Activated T-helper 1 cell treated with anti-CD3 and anti-CD28 coated beads, Interleukin-12 subunit alpha, Interleukin-12 subunit beta, Interleukin-2, Interleukin-4 antibody, amounts not matched to agents 30 ng/mL and 10 ng/mL and 1 ng/mL, durations not matched to agents 14 hours and 24 hours and 36 hours (primary cell): ENCODE measurements around the gene MRPL27. TPM values are rescaled to one million over a fixed set of nuclear protein-coding genes. Genes with fewer than 3 reads are reported as not detected.
A peak's percentile ranks its signal among the peaks of the same experiment; 100 is the strongest.

Experiments used
- DNase-seq: peaks from one replicate; pipeline ENCODE4 v3.0.0; 2021; ENCODE audit warnings: low spot score
- H3K27ac Mint-ChIP-seq: one replicate; pipeline ENCODE4 v1.8.0; 2021; ENCODE audit warnings: mild to moderate bottlenecking, mixed read lengths
- H3K27me3 Mint-ChIP-seq: one replicate; pipeline ENCODE4 v1.8.0; 2022; ENCODE audit warnings: mild to moderate bottlenecking, moderate library complexity, mixed read lengths; ENCODE audit not compliant: insufficient read depth
- H3K36me3 Mint-ChIP-seq: one replicate; pipeline ENCODE4 v1.8.0; 2021; ENCODE audit warnings: low read depth, mixed read lengths
- H3K4me1 Mint-ChIP-seq: one replicate; pipeline ENCODE4 v1.8.0; 2021; ENCODE audit warnings: low read depth, mixed read lengths
- H3K4me3 Mint-ChIP-seq: one replicate; pipeline ENCODE4 v1.8.0; 2021; ENCODE audit warnings: mild to moderate bottlenecking, moderate library complexity, mixed read lengths
- H3K9me3 Mint-ChIP-seq: one replicate; pipeline ENCODE4 v1.8.0; 2021; ENCODE audit warnings: mixed read lengths
- intact Hi-C: fragments of 100-400 bp; cut with micrococcal nuclease; formaldehyde crosslinking; loops from one replicate; pipeline ENCODE4 v1.15.1; 2024
- total RNA-seq: library from RNA; stranded (reverse); gene quantifications from 2 replicates; pipeline ENCODE4 v1.2.3, GENCODE V29; 2022

The MRPL27 gene
- total RNA-seq, 1 donor from 2014 or later, result 73.4 TPM

DNA sequence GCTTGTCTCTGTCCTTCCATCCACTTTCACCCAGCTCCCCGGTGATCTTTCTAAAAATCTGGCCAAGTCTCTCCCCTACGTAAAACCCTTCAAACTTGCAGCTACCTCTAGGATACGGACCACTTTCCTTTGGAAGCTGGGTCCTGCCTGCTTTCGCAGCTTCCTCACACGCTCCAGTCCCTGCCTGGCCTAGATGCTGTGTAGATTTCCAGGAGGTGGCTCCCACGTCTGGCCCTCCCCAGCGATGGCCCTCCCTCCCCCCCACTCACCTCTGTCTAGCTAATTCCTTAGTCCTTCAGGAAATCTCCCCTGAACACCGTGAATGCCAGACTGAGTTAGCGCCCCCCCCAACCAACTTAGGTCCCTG, 24.9 kb upstream of the MRPL27 start:
- intact Hi-C loops, result loop anchor here (1.0 to 5.0 kb wide), 6 partner anchors 23 to 309 kb away; partner anchors contain the start of genes ACSF2, ANKRD40, RSAD1 and XYLT2
- H3K4me3 Mint-ChIP-seq, result peak overlapping the region; percentile 99
- peaks cover 4% of the 10 kb centered on the region for H3K9me3 Mint-ChIP-seq
- no peak for DNase-seq
- peak overlapping the region; percentile 70 for H3K27ac Mint-ChIP-seq
- H3K36me3 Mint-ChIP-seq, result peaks cover 27% of the 10 kb centered on the region
- peaks cover 31% of the 10 kb centered on the region for H3K4me1 Mint-ChIP-seq
- H3K27me3 Mint-ChIP-seq, result no peaks in the 10 kb centered on the region

DNA sequence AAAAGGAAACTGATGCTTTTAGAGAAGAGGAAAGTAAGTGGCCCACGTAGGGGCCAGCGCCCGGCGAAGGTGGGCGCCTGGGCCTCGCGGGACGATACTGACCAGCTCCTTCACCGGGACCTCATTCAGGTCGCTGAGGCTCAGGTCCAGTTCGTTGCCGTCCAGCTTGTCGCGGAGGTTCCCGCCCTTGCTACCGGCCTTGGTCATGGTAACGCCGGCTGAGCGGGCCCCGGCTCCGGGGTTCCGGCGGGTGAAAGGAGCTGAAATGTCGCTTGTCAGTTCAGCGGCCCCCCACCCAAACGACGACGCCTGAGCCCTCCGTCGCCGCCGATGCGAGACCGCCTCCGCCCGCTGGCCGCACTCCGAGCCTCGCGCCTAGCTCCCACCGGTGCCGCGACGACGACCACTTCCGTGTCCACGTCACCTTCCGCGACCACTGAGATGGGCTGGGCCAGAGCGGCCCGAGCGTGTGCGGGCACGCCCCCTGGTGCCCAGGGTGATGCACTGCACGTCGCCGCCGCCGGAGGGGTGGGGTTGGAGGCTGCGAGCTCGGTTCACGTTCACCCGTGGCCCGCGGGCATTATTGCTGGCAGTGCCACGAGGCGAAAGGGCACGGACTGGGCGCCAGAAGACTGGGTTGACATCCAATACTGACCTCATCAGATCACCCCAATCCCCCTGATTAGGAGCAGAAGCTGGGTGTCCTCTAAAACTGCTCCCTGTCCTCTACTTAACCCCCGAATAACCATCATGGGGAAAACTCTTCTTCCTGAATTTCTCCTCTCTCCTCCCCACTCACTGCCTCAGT, 24.3 kb upstream of the MRPL27 start, which contains the start of gene LRRC59:
Gene LRRC59 (minus strand): TSS at position 413 of the 808 bp plus-strand sequence. CDS start 206 bp downstream, at position 207.
- Mint-ChIP-seq H3K36me3 (peaks cover 31% of the 10 kb centered on the region), H3K27me3 (no peaks in the 10 kb centered on the region), H3K27ac (peak within 1 kb of the TSS; percentile 96), H3K4me1 (peaks cover 31% of the 10 kb centered on the region), H3K4me3 (peak within 1 kb of the TSS; percentile 99), H3K9me3 (peaks cover 4% of the 10 kb centered on the region)
- DNase-seq, result peak; percentile 92
- intact Hi-C loops, result loop anchor here (1.0 to 5.0 kb wide), 6 partner anchors 24 to 310 kb away; partner anchors contain the start of genes ACSF2, ANKRD40, RSAD1 and XYLT2

DNA sequence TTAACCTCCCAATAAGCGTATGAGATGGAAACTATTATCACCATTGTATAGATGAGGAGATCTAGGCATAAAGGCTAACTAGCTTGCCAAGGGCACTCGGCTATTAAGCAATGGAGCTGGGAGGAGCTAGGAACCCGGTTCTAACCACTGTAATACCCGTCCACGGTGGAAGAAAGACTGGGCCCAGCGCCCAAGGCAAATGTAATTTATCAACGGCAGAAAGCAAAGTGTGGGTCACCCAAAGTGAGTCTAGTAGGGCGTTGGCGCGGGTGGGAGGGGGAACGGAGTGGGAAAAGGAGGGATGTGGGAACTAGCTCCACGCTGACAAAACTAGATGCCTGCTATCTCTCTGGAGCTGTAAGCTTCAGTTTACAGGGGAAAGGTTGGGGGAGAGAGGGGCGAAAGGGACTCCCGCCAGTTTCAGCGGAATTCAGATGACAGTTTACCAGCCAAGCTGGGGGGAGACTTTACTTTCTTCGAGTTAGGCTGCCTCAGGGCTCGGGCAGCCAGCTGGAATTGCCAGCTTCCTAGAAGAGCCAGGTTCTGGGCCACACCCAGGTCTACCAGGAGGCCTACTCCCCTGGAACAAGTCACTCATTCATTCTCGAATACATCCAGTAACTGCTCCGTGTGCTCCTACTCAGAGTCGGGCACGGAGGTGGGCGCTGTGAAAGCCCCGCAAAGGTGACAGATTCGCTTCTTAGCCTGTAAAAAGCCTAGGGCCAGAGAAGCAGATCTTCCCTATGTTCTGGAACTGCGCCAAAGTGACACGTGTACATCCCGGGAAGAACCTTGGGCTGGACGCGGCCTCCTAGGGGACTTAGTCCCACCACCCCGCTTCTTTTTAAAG, 23.5 kb upstream of the MRPL27 start:
- intact Hi-C loops, result loop anchor here (1.0 to 5.0 kb wide), 7 partner anchors 23 to 311 kb away; partner anchors contain the start of genes ACSF2, ANKRD40, EME1 and MRPL27
- Mint-ChIP-seq H3K4me1 (peaks cover 34% of the 10 kb centered on the region), H3K36me3 (peaks cover 33% of the 10 kb centered on the region), H3K9me3 (peaks cover 4% of the 10 kb centered on the region), H3K27ac (peak overlapping the region; percentile 96), H3K27me3 (no peaks in the 10 kb centered on the region), H3K4me3 (peak overlapping the region; percentile 99)
- DNase-seq, result no peak

DNA sequence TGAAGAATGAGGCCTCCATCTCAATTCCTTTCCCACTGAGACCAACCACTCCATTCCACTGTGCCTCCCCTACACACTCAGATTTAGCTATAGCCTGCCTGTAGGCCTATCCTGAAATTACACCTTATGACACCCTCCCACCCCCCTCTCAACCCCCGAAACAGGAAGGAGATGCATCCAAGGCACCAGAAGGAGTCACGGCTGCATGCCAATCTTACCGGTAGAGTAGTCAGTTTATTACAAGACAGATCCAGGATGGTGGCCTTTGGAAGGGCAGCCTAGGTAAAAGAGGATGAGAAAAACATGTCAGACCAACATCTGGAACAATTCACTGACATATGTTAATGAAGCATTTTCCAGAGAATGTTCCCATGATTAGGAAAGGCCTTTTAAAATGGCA, 21.7 kb upstream of the MRPL27 start:
- no peaks in the 10 kb centered on the region for H3K27me3 Mint-ChIP-seq
- DNase-seq, result no peak
- intact Hi-C loops, result loop anchor here (5.0 kb wide), 1 partner anchor 313 kb away; the partner anchor contains the start of gene ANKRD40
- H3K36me3 Mint-ChIP-seq, result peaks cover 44% of the 10 kb centered on the region
- H3K27ac Mint-ChIP-seq, result no peak overlapping the region
- H3K4me1 Mint-ChIP-seq, result peaks cover 36% of the 10 kb centered on the region
- peaks cover 4% of the 10 kb centered on the region for H3K9me3 Mint-ChIP-seq
- peak overlapping the region; percentile 99 for H3K4me3 Mint-ChIP-seq

DNA sequence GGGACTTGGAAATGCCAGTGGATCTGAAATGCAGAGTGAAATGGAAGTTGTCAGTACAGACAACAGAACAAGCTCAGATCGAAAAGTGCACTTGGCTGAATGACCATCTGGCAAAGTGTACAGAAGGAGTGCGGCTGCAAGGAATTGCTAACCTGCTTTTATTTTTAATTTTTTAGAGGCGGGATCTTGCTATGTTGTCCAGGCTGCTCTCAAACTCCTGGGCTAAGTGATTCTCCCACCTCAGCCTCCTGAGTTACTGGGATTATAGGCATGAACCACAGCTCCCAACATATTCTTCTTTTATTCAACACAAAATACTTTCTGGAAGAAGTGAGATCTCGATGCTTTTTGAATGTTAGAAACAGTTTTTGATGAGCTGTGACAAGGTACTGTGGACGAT, 20.7 kb upstream of the MRPL27 start:
- no peaks in the 10 kb centered on the region for H3K27me3 Mint-ChIP-seq
- peaks cover 54% of the 10 kb centered on the region for H3K36me3 Mint-ChIP-seq
- no peak overlapping the region for H3K4me3 Mint-ChIP-seq
- H3K27ac Mint-ChIP-seq, result no peak overlapping the region
- intact Hi-C loops, result no loop called here
- H3K4me1 Mint-ChIP-seq, result peaks cover 36% of the 10 kb centered on the region
- no peaks in the 10 kb centered on the region for H3K9me3 Mint-ChIP-seq
- DNase-seq, result no peak

DNA sequence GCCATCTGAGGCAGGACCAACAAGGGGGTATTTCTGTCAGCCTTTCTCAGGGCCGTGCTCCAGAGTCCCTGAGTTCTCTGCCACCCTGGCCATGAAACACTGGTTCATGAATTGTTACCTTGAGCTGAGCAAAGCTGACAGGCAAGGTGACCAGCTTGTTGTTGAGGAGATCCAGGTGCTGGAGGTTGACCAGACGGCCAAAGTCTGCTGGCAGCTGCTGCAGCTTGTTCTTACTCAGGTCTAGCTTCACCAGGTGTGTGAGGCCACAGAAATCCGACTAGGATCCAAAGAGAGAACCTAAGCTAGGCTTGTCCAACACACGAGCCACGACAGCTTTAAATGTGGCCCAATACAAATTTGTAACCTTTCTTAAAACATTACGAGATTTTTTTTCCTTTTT, 19.6 kb upstream of the MRPL27 start:
- intact Hi-C loops, result no loop called here
- no peaks in the 10 kb centered on the region for H3K9me3 Mint-ChIP-seq
- no peak for DNase-seq
- H3K27me3 Mint-ChIP-seq, result no peaks in the 10 kb centered on the region
- H3K4me3 Mint-ChIP-seq, result no peak overlapping the region
- no peak overlapping the region for H3K27ac Mint-ChIP-seq
- H3K36me3 Mint-ChIP-seq, result peaks cover 65% of the 10 kb centered on the region
- H3K4me1 Mint-ChIP-seq, result peaks cover 36% of the 10 kb centered on the region

DNA sequence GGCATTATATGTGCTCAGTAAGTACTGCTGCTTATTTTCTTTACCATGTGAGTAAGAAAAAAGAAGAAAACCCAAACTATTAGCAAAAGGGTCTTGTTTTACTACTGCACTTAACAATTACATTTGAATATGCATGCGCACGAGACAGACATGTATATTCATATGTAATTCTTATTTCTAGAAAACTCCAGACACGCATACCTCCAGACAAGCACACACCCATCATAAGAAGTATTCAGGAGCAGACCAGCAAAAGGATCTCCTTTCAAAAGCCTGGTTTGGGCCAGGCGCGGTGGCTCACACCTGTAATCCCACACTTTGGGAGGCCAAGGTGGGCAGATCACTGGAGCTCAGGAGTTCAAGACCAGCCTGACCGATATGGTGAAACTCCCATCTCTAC, 16.6 kb upstream of the MRPL27 start:
- intact Hi-C loops, result no loop called here
- no peak overlapping the region for H3K4me3 Mint-ChIP-seq
- peaks cover 75% of the 10 kb centered on the region for H3K36me3 Mint-ChIP-seq
- DNase-seq, result no peak
- no peaks in the 10 kb centered on the region for H3K27me3 Mint-ChIP-seq
- H3K9me3 Mint-ChIP-seq, result no peaks in the 10 kb centered on the region
- peaks cover 16% of the 10 kb centered on the region for H3K4me1 Mint-ChIP-seq
- H3K27ac Mint-ChIP-seq, result no peak overlapping the region

DNA sequence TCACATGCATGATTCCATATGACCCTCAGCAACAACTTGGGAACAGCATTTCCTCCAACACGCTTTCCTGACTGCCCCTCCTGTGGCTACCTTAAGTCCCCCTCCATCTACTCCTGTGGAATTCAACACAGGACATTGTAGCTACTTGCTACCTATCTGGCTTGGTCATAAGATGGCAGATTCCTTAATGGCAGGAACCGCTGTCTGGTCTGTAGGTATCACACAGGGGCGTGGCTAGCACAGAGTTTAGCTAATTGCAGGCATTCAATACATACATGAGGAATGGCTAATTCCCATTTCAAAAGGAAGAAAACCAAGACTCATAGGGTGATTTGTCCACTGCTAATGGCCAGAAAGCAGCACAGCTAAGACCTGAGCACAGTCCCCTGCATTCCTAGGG, 15.7 kb upstream of the MRPL27 start:
- Mint-ChIP-seq H3K4me3 (no peak overlapping the region), H3K36me3 (peaks cover 72% of the 10 kb centered on the region), H3K27ac (no peak overlapping the region), H3K27me3 (no peaks in the 10 kb centered on the region), H3K4me1 (peaks cover 11% of the 10 kb centered on the region), H3K9me3 (no peaks in the 10 kb centered on the region)
- intact Hi-C loops, result no loop called here
- DNase-seq, result no peak

DNA sequence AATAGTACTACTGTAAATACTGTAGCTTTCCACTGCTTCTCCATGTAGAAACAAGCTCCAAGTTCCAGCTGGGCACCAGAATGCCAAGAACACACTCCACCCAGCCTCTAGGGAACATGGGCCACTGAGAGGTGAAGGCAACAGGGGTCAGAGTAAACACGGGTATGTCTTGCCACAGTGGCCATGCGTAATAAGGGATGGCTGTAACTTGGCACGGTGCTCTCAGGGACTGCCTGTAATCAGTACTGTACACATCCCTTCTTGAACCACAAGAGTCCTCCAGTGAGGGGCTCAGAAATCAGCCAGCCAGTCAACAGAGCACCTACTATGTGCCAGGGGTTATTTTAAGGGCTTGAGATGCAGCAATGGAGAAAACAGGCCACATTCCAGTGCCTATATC, 13.5 kb upstream of the MRPL27 start:
- intact Hi-C loops, result no loop called here
- no peak overlapping the region for H3K4me3 Mint-ChIP-seq
- H3K9me3 Mint-ChIP-seq, result no peaks in the 10 kb centered on the region
- DNase-seq, result no peak
- peaks cover 2% of the 10 kb centered on the region for H3K4me1 Mint-ChIP-seq
- H3K27ac Mint-ChIP-seq, result no peak overlapping the region
- H3K36me3 Mint-ChIP-seq, result peaks cover 74% of the 10 kb centered on the region
- H3K27me3 Mint-ChIP-seq, result peaks cover 2% of the 10 kb centered on the region

DNA sequence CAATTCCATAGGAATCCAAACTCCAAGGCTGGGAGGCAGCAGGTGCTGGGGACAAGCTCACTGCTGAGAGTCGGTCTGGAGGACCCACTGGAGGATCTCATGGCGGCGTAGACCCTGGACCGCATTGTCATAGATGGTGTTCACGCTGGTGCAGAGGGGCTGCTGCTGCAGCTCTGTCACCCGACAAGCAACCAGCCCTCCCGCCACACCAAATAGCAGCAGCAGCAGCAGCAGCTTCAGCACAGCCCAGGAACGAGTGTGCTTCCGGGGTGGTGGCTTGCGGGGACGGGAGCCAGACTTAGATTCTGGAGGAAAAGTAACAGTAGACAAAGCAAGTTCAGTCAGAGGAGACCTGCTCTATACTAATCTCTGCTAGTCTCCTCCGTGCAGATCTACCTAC, 9.9 kb upstream of the MRPL27 start:
- intact Hi-C loops, result no loop called here

DNA sequence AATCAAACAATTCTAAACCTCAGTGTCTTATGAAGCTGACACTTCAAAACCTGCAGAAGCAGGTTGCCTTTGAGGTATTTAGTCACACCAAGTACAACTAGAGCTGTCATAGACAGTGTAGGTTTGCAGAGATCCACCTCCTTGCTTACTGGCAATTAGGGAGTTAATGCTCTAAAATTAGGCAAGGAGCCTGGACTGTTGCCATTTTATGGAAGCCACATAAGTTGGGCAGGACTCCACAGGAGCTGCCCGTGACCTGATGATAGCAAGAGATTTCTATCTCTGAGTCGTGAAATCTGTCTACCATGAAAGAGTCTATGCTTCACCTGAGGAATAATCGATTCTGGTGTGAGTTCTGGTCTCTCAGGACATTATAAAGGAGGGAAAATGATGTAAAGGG, 8.9 kb upstream of the MRPL27 start:
- Mint-ChIP-seq H3K27me3 (peaks cover 2% of the 10 kb centered on the region), H3K27ac (no peak overlapping the region), H3K4me3 (no peak overlapping the region), H3K9me3 (no peaks in the 10 kb centered on the region), H3K36me3 (peaks cover 53% of the 10 kb centered on the region), H3K4me1 (peaks cover 4% of the 10 kb centered on the region)
- no peak for DNase-seq
- intact Hi-C loops, result no loop called here

More for the DNA sequence above, 9.9 kb upstream of the MRPL27 start:
- no peak for DNase-seq
- H3K36me3 Mint-ChIP-seq, result peaks cover 60% of the 10 kb centered on the region
- peaks cover 2% of the 10 kb centered on the region for H3K27me3 Mint-ChIP-seq
- no peaks in the 10 kb centered on the region for H3K4me1 Mint-ChIP-seq
- no peaks in the 10 kb centered on the region for H3K9me3 Mint-ChIP-seq
- H3K27ac Mint-ChIP-seq, result no peak overlapping the region
- H3K4me3 Mint-ChIP-seq, result no peak overlapping the region

DNA sequence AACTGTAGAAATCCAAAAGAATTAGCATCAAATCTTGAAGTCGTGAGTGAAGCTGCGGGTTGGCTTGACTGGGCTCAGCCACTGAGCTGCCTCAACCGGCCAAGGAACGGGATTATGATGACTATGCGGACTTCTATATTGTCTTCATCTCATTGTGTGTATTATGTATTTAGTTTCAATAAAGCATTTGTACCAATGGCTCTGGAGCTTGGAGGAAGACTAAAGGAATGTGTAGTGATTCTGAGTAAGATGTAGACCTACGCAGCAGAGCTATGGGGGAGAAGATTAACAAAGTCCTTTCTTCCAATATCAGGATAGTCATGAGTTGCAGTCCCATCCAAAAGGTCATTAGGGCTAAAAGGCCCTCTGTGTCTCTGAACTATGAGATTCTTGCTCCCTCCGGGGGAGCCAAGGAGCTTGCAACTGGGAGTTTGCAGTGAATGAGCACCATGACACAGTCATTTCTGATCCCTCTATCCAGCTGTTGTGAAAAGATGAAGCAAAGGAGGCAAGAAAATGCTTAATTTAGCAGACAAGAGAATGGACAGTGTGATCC, 8.4 kb upstream of the MRPL27 start:
- DNase-seq, result no peak
- H3K27me3 Mint-ChIP-seq, result peaks cover 2% of the 10 kb centered on the region
- H3K36me3 Mint-ChIP-seq, result peaks cover 48% of the 10 kb centered on the region
- peak overlapping the region; percentile 34 for H3K27ac Mint-ChIP-seq
- intact Hi-C loops, result no loop called here
- H3K9me3 Mint-ChIP-seq, result no peaks in the 10 kb centered on the region
- H3K4me1 Mint-ChIP-seq, result peaks cover 6% of the 10 kb centered on the region
- no peak overlapping the region for H3K4me3 Mint-ChIP-seq
